Measurements from ENCODE around the gene PCDHGC3.
A peak's percentile ranks its signal among the peaks of the same experiment; 100 is the strongest.

Gene PCDHGC3

DNA sequence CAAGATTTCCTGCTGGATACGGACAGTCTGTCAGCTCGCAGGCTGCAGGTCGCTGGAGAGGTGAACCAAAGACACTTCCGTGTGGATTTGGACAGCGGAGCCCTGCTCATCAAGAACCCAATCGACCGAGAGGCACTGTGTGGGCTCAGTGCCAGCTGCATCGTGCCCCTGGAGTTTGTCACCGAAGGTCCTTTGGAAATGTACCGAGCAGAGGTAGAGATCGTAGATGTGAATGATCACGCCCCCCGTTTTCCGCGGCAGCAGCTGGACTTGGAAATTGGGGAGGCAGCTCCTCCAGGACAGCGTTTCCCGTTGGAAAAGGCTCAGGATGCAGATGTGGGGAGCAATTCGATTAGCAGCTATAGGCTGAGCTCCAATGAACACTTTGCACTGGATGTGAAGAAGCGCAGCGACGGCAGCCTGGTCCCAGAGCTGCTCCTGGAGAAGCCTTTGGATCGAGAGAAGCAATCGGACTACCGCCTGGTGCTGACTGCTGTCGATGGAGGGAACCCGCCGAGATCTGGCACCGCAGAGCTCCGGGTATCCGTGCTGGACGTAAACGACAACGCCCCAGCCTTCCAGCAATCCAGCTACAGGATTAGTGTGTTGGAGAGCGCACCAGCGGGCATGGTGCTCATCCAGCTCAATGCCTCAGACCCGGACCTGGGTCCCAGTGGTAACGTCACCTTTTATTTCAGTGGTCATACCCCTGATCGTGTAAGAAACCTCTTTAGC lies 9.7 kb downstream of the PCDHGC3 start:
- DNase-seq = peak; percentile 44

DNA sequence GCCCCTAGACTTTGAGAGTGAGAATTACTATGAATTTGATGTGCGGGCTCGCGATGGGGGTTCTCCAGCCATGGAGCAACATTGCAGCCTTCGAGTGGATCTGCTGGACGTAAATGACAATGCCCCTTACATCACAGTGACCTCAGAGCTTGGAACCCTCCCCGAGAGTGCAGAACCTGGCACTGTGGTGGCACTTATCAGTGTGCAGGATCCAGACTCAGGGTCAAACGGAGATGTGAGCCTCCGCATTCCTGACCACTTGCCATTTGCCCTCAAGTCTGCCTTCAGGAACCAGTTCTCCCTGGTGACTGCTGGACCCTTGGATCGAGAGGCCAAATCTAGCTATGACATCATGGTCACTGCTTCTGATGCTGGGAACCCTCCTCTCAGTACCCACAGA lies 10.3 kb downstream of the PCDHGC3 start:
- DNase-seq = no peak

- DNase-seq = no peak
Observed at GRCh38 chr5:141487131-141487530, 11.4 kb downstream of the PCDHGC3 start.

GRCh38 chr5:141488591-141489561 lies 13.1 kb downstream of the PCDHGC3 start, which contains the start of gene PCDHGC5:
Gene PCDHGC5 (plus strand): TSS chr5:141489081. CDS start chr5:141489241, 160 bp downstream.
- peak; percentile 42 for DNase-seq

GRCh38 chr5:141489841-141490240 lies 14.1 kb downstream of the PCDHGC3 start:
- no peak for DNase-seq

DNA sequence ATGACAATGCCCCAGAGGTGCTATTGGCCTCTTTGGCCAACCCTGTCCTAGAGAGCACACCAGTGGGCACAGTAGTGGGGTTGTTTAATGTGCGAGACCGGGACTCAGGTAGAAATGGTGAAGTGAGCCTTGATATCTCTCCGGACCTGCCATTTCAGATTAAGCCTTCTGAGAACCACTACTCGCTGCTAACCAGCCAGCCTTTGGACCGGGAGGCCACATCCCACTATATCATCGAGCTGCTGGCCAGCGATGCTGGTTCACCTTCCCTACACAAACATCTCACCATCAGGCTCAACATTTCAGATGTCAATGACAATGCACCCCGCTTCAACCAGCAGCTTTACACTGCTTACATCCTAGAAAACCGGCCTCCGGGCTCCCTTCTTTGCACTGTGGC lies 14.5 kb downstream of the PCDHGC3 start:
- DNase-seq = no peak

DNA sequence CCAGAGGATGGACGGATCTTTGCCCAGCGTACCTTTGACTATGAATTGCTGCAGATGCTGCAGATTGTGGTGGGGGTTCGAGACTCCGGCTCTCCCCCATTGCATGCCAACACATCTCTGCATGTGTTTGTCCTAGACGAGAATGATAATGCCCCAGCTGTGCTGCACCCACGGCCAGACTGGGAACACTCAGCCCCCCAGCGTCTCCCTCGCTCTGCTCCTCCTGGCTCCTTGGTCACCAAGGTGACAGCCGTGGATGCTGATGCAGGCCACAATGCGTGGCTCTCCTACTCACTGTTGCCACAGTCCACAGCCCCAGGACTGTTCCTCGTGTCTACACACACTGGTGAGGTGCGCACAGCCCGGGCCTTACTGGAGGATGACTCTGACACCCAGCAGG lies 15.0 kb downstream of the PCDHGC3 start:
- no peak for DNase-seq

DNA sequence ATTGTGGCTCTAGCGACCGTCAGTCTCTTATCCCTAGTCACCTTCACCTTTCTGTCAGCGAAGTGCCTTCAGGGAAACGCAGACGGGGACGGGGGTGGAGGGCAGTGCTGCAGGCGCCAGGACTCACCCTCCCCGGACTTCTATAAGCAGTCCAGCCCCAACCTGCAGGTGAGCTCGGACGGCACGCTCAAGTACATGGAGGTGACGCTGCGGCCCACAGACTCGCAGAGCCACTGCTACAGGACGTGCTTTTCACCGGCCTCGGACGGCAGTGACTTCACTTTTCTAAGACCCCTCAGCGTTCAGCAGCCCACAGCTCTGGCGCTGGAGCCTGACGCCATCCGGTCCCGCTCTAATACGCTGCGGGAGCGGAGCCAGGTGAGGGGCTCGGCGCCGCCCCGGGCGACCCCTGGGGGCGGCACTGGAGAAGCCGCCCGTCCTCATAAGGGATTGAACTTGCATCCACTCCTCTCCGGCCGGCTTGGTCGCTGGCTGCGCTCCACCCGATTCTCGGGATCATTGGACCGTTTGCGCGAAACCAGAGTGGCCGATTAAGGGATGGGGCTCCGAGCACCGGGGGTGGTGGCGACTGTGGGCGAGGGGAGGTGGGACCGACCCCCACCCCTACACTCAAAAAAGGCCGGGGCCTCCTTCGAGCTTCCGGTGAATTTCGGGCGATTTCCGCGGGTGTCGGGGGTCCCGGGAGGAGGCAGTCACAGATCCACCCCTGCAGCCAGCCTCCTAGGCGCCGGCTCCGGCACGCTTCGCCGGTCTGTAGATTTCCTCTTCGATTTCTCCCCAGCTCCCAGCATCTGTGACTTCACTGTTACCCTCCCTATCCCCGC lies 15.8 kb downstream of the PCDHGC3 start:
- DNase-seq = no peak

DNA sequence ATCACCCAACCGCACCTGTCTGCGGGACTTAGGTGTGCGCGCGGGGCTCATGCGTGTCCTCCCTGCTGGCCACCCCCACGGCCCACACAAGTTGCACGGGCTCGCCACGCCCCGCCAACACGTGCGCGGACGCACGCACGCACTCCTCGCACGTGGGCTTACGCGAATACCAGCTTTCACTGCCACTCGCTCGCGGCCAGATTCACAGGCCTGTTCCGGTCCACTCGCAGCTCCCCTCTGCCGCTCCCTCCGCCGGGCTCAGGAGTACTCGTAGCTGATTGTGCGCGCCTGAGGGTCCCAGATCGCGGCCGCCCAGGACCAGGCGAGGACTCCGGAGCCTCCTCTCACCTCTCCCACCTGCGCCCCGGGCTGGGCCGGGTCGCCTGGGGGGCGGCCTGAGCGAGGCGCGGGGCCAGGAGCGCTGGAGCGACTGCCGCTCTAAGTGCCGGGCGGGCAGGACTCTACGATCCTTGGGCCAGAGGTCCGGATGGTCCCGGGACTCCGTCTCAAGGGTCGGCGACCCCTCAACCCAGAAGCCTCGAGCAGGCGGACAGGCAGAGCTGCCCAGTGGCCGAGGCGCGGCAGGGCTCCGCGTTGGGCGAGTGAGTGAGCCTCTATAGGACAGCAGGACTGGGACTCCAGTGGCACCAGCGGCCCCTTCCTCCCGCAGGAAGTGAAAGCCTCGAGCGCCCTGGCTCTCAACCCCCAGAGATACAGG lies 16.6 kb downstream of the PCDHGC3 start:
- no peak for DNase-seq

- DNase-seq = no peak
Observed at GRCh38 chr5:141493500-141494422, 18.0 kb downstream of the PCDHGC3 start.

- peak; percentile 40 for DNase-seq
Observed at GRCh38 chr5:141494761-141495452, 19.1 kb downstream of the PCDHGC3 start.

DNA sequence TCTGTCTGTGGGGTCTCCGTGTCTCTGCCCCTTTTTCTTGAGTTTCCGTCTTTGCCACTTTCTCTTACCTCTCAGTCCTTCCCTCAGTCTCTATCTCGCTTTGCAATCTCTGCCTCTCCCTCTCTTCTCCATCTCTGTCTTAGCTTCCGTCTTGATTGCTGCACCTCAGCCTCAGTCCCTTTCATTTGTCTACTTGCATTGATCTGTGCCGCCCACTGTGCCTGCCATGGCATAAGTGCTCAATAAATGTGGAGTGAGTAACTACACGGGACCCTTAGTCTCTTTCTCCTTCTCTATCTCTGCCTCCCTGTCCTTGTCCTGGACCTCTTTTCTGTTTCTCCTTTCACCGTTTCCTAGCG lies 19.7 kb downstream of the PCDHGC3 start:
- no peak for DNase-seq

DNA sequence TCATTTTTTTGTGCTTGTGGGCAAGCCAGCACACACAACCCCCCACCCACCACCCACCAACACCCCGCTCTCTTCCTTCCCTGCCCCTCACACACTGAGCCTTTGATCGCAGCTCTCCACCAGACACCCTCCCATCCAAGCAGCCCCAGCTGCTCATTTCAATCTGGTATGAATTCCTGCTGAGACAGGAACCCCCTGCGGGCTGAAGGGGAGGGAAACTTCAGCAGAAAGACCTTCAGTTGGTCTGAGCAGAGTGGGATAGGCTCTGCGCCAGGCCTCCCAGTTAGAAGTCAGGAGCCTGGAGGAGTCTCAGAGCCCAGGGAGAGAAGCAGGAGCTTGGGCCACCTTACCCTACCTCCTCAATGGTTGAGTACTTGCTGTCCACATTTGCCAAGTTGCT lies 20.3 kb downstream of the PCDHGC3 start:
- DNase-seq = peak; percentile 80

- peak; percentile 34 for DNase-seq
Observed at GRCh38 chr5:141501761-141502160, 26.0 kb downstream of the PCDHGC3 start.

- DNase-seq = no peak
Observed at GRCh38 chr5:141503681-141504080, 27.9 kb downstream of the PCDHGC3 start.

DNA sequence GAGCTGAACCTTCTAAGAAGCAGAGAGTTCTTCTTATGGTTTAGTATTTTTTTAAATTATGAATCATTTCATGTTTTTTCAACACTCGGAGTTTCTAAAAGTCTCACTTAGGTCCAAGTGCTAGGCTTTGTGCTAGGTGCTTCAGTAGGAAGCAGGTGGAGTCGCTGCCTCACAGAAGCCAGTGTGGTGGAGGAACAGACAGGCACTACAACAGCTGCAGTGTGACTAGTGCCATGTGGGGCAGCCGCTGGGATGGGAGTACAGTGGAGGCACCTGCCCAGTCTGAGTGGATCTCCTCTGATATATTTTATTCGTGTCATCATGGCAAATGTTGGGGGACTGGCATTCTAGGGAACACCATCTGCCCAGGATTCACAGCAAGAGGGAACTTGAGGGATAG lies 28.4 kb downstream of the PCDHGC3 start:
- DNase-seq = no peak

- no peak for DNase-seq
Observed at GRCh38 chr5:141506381-141507155, 30.8 kb downstream of the PCDHGC3 start.

DNA sequence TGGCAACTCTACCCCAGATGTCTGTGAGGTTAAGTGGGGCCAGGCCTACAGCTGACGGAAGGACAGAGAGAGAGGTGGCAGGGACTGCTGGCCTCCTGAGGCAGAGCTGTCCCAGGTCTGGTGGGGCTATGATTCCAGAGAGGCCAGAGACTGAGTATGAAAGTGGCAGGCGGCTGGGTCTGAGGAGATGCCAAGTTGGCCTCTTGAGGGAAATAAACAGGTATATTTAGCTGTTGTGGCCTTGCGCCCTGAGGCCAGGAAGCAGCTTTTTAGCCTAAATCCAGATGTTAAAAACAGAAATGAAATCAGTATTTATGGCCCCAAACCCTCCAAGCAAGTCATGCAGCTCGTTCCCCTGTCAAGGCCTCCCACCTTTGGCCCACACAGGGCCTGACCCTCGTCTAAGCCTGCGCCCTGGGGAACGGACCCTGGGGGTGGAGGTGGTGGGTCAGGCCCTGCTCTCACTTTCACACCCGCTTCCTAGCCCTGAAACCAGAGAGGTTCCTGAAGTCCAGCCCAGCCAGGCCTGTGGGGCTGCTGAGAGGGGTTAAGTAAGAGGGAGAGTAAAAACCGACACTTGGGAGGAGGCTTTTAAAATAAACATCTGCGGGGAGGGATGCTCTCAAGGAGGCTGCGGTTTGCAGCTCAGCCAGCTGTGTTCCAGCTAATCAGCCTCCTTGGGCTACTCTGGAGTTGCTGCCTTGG lies 31.8 kb downstream of the PCDHGC3 start:
- DNase-seq = no peak

DNA sequence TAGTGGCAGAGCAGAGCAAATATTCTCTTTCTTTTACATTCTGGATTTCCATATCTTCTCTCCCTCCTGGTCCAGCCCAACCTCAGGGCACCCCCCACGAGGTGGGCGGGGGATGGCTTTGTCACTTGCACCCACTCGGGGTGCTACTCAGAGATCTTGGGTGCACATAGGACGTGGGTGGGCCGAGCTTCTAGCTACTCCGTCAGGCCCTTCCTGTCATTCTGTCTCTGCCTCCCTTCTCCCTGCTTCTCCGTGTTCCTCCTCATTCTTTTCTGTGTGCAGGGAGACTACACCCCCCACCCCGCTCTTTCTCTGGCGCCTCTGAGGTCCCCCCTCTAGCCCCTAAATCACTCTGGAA lies 32.7 kb downstream of the PCDHGC3 start:
- no peak for DNase-seq
